Kidney tubule cell (primary cell): ENCODE measurements around the gene DRGX.
A peak's percentile ranks its signal among the peaks of the same experiment; 100 is the strongest.

Experiments
- DNase-seq: peaks from one replicate; pipeline ENCODE4 v3.0.0-alpha.2; 2018; ENCODE audit warnings: low spot score

DRGX gene

DNA sequence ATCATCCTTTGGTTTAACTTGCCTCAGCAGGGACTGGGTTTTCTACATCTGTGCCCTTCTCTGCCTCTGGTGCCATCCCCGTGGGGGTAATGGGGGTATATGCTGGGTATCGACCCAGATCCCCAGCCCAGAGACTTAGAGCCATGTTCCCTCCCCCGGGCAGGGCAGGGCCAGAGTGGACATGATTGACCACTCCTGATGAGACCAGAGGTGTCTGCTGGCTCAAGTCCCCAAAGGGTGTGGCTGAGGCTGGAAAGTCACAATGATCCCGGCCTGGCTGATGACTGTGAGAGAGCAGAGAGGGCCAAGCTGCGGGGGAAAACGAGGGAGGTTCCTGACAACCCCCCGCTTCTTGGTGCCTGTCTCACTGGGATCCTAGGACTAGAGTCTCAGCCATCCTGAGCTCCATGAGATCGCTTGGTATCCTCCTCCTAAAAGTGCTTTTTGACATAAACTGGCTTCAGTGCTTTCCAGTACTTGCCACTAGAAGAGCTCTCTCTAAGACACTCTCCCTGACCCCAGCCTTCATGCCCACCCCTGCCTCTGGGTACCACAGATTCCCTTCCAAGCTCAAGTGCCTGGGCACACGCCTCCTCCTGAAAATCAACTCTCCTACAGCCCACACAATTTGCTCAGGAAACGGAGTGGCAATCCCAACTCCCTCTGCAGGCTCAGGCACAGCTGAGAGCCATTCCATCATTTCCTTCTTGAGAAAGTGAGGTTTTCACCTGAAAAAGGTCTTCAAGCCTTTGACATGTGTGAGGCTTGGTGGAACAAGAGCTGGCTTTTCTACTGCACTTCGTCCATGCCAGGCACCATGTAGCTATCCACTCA lies 33.9 kb downstream of the DRGX start:
- DNase-seq, result no peak

DNA sequence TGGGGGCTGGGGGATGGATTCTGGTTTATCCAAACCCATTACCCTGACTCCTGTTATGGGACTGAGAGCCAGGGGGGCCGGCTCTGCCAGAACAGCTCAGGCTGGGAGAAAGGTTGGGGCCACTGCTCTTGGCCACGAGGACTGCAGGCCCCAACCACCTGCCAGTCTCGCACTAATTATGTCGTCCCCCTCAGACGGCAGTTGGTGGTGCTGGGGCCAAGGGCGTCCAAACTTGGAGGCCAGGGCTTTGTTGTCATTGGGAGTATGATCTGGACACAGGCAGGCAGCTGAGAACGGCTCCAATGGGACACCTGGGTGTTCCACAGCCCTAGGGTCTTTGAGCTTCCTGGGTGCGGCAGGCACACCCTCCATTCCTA lies 34.7 kb downstream of the DRGX start:
- DNase-seq, result no peak

DNA sequence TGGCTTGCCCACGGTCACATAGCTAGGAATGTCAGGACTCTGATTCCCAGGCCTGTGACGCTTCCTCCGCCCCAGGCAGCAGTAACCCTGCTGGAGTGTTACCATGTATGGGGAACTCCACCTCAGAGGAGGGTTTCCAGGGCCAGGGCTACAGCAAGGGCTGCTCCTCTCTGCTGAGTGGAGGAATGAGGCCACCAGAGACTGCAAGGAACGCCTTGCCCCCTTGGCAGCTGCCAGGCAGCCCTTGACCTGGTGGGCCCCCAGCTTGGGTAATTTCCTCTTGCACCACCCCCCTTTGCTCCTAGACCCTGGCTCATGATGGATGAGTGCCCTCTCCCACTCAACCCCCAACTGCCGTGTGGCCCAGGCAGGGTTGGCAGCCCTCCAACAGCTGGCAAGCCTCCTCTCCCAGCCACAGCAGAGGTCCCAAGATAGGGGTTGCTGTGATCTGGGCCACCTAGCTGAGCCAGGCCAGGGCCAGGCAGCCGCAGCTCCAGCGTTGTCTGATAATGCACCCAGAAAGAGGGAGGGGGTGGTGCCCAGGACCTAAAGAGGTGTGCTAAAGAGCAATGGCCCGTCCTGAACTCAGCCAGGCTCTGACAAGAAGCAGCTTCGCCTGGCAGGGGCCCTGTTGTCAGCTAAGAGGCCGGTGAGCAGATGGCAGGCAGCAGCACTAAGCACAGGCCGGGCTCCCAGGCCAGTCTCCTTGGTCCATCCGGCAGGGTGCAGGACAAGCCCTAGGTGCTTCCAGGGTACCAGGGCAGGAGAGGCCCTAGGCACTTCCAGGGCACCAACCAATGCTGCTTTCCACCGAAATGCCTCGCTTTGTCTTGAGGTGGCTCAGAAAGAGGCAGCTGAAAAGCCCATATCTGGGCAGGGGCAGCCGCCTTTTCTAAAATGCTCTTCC lies 35.4 kb downstream of the DRGX start:
- no peak for DNase-seq

DNA sequence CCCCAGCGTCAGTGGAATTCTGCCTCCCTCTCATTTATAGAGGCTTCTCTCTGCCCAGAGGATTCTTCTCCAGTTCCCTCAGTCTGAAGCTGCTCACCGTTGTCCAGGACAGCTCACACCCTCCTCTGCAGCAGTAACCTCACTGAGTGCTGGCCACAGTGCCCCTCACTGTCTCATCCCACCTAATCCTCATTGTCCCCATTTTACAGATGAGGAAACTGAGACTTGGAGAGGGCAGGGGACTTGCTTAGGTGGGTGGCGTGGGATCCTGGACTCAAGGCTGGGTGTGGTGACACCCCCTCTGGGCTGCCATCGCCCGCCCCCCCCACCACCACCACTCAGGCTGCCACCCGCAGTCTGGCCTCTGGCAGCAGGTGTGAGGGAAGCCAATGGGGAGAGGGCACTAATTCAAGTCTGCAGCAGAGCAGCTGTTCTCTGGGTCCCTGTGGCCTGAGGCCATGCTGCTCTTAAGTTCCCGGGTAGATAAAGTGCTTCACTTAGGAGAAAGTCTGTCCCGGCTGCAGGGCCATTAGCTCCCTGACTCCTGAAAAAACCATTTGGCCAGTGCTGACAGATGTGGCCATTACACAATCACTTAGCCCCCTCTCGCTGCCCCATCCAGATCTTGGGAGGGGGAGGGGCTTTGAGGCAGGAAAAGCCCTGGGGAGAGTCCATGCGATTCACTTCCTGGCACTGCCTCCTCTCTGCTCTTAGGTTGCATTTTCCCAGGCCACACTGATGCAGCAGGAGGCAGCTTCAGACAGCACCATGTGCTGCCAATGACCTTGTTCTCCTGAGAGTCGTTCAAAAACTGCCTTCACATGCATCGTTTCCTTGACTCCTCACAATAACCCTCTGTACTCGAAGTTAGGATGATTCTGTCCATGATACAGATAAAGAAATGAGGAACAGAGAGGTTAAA lies 36.3 kb downstream of the DRGX start:
- DNase-seq, result peak; percentile 5

DNA sequence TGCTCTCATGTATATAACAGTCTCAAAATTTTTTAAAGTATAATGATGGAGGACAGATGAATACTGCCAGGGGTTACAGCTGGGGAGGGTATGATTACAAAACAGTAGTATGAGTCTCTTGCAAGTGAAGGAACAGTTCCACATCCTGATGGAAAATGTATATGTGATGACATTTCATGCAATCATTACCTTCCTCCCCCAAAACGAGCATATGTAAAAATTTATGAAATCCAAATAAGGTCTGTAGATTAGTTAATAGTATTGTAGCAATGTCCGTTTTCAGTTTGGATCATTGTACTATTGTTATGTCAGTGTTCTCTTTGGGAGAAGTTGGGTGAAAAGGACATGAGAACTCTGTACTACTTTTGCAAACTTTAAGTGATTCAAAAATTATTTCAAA lies 38.0 kb downstream of the DRGX start:
- DNase-seq, result no peak

DNA sequence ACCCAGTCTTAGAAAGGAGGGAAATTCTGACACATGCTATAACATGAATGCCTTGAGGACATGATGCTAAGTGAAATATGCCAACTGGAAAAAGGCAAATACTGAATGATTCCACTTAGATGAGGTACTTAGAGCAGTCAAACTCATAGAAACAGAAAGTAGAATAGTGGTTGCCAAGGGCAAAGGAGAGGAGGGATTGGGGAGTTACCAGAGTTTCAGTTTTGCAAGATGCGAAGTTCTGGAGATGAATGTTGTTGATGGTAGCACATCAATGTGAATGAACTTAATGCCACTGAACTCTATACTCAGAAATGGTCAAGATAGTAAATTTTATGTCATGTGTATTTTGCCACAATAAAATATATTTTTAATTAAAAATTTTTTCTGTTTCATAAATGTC lies 38.9 kb downstream of the DRGX start:
- no peak for DNase-seq

DNA sequence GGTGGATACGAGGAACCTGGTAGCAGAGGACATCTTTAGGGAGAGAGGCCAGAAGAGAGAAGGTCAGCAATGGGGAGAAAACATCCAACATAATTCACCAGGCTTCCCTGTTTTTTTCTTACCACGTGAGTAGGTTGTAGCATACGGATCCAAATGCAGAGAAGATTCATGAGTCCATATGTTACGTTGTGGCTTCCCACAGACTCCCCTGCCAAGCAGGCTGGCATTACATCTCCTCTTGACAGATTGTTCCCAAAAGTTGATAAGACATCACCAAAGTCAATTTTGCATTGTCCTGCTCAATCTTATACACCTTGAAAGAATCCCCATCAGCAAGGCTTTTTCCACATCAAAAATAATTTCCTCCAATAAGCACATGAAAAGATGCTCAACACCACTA lies 39.7 kb downstream of the DRGX start:
- no peak for DNase-seq

DNA sequence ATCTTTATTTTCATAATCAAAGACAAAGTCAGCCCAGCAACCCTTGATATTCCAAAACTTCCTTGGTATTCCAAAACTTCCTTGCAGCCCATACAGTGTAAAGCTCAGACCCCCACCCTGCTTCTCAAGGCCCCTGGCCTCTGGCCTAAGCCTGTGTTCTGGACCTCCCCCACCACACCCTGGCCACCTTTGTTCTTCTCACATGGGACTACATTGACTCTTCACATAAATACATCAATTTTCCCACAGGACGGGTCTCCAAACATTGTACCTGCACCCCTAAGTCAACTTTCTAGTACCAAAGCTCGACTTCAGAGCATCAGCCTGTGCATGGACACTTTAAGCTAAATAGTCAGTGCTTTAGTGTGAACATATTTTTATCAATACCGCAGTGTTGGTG lies 40.7 kb downstream of the DRGX start:
- no peak for DNase-seq

DNA sequence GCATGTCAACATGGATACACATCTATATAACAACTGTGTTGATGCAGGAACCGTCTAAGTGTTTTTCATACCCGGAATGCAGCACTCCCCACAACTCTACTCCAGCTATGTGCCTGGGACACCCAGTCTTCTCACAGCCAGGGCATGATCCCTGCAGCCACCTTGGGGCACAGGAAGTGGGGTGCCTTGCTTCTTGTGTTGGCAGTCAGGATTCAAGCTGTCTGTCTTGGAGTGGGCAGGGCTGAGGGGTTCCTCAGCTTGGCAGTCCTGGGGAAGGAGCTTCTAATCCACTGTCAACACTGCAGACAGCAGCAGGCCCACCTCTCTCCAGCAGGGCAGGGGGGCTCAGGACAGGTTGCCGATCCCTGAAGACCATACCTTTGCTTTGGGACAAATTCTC lies 41.3 kb downstream of the DRGX start:
- no peak for DNase-seq

DNA sequence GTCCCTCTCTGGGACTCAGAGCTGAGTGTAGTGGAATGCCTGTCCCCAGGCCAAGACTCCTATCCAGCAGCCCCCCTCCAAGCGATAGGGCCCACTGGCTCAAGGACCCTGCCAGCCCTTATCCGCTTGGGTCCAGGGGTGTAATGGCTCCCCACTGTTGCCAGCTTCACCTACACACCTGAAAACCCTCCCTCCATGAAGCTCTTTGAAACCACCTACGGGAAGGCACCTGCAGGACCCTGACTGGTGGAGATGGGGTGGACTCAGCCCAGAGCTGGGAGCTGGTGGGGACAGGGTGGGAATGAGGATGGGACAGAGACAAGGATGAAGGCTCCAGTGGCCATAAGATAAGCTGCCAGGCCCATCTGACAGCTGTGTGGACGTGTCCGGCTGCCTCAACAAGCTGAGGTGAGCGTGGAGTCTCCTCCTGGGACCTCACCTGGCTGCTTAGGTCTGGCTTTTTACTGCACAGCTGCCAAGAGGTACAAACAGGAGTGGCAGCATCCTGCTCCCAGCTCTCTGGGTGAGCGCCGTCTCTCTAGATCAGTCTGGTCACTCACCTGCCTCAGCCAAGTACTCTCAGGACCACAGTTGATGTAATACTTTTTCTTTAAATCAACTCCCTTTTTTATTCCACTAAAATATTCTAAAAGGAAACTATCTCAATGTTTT lies 41.9 kb downstream of the DRGX start:
- no peak for DNase-seq

DNA sequence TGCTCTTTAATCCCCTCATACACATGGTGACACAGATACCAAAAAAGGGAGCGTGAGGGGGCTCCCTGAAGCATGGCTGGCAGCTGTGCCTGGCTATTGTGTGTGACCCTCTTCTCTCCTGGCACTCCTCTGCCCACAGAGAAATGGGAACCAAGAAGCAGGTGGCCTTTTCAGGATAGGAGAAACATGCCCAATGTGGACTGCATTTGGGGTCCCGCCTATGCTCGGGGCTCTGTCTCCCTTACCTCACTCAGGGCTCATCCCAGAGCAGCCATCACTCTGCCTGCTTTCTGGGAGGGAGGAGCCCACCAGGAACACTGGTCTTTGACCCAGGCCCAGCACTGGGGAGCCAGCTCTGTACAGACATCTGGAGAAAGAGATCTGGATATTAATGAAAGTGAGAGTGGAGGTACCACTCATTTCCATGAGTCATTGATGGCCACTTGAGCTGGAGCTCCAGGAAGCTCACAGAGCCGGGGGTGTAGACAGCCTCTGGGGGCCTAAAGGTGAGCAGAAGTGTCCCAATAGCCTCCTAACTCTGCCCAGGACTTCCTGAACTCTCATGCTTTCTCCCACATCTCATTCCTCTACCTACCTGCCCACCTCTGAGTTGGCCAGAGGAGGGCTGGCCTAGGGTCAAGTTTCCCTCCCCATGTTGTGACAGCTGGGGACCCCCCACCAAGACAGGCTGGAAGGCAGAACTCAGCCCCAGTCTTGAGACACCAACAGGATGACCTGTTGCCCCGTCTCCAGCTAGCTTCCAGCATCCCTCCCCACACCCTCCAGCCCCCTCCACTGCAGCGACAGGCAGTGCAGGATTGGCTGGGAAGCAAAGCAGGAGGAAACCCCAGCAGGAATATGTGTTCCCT lies 42.6 kb downstream of the DRGX start:
- no peak for DNase-seq

DNA sequence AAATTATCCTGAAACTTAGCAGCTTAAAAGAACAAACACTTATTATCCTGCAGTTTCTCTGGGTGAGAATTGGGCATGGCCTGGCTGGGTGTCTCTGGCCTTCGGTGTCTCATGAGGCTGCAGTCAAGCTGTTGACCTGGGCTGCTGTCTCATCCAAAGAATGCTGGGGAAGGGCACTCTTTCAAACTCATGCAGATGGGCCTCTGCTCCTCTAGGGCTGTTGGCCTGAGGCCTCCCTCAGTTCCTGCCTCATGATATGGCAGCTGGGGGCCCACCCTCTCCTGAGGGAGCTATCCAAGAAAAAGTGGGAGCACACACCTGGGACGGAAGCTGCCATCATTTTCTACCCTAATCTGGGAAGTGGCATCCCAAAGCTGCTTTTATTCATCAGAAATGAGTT lies 43.6 kb downstream of the DRGX start:
- no peak for DNase-seq

DNA sequence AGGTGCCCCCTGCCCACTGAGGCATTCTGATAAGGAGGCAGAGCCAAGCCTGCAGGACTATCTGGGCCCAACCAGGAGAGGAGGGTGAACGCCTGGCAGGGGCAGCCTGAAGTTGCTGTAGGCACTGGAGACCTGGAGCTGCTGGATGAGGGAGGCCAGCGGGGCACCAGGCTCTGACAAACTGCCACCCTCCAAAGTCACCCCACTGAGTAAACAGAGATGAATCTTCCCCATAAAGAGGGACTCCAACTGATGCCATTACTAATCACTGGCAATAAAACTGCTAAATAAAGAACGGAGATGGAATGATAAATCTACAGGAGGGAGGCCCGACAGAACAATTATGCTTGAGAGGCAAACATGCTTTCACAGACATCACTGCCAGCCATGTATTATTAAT lies 44.2 kb downstream of the DRGX start:
- no peak for DNase-seq

DNA sequence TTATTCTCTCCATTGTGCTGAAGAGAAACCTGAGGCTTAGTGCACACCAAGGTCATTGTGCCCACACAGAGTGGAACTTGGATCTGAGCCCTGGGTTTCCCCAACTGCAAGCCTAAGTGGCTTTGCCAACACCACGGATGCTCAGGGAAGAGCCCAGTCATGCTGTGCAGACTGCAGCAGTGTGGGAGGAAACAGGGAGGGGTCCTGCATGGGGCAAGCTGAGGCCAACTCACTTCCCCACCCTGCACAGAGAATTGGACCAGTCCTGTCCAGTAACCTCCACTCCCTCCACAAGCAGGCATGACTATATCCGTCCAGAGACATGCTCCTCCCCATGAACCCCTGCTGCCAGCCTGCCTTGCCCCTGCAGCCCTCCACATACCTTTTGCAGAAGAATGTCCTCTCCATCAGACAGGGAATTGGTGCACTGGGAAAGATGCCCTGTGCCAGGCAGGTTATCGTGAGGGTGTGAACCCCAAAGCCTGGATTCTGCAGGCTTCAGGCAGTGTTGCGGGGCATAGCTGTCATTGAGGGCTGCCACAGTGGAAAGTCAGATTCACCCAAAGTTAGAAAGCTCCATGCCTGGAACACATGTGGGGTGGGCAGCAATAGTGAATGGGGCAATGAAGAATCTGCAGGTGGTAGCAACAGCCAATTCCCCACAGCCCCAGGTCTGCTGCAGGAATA lies 44.9 kb downstream of the DRGX start:
- DNase-seq, result no peak

DNA sequence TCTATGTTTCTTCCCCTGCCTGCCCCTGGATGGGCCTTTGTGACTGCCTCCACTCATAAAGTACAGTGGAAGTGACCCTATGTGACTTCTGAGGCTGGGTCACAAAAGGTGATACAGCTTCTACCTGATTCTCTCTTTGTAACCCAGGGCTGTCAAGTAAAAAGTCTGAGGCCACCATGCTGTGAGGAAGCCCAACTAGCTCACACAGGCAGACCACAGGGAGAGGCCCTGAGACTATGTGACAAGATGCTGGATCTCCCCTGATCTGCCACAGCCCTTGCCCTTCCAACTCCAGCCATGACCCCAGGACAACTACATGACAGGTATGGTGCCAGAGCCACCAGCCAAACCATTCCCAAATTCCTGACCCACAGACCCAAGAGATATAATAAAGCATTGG lies 45.8 kb downstream of the DRGX start:
- no peak for DNase-seq

DNA sequence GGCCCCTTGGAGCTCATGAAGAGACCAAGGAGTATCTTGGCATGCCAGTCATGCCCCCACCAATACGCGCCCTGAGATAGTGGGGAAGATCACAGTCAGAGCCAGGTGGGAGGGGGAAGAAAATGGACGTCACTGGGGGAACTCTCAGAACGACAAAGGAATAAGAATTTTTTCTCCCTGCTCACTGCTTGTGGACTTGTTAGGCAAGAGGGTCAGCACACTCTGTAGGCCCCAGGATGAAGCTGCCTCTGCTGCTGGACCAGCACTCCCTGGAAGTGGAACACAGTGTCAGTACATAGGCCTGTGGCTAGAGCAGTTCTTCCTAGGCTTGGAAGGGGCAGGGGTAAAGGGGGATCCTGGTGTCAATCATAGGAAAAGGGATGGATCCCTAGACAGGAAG lies 46.5 kb downstream of the DRGX start:
- no peak for DNase-seq

DNA sequence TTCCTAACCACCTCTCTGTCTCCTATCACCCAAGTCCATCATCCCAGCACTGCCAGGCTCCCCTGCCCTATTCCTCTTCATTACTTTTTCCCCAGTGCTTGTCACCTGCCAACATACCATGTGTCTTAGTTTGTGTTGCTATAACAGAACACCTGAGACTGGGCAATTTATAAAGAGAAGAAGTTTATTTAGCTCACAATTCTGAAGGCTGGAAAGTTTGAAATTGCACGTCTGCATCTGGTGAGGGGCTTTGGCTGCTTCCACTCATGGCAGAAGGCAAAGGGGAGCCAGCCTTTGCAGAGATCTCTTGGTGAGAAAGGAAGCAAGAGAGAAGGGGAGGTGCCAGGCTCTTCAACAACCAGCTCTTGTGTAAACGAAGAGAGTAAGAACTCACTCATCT lies 47.3 kb downstream of the DRGX start:
- no peak for DNase-seq

DNA sequence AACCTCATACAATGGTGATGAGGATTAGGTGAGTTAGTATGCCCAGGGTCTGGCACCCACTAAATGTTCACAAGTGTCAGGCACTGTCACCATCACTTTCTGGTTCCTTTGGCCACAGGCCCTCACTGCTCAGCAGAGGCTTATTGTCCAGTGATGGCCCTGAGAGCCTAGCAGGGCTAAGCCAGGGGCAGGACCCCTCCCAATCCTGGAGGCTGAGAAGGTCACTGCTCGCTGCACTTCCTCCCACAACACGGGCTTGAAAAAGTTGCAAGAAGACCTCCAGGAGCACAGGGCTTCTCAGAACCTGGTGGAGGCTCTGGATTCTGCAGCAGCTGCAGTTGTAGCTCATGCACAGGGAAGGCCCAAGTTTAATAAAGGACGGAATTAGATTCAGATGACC lies 48.1 kb downstream of the DRGX start:
- no peak for DNase-seq

DNA sequence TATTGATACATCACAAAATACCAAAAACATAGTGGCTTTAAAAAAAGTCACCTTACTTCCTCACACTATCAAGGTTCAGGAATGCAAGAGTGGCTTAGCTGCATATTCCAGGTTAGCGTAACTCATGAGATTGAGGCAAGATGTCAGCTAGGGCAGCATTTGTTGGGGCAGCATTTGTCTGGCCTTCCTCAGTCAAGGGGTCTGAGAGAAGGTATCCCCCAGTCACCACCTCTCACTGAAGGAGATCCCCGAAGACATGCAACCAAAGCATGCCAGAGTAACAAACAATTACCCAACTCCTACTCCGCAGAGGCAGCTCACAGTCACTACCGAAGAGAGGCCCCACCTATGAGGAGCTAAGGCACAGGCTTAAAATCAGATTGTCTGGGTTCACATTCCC lies 48.5 kb downstream of the DRGX start:
- DNase-seq, result no peak

DNA sequence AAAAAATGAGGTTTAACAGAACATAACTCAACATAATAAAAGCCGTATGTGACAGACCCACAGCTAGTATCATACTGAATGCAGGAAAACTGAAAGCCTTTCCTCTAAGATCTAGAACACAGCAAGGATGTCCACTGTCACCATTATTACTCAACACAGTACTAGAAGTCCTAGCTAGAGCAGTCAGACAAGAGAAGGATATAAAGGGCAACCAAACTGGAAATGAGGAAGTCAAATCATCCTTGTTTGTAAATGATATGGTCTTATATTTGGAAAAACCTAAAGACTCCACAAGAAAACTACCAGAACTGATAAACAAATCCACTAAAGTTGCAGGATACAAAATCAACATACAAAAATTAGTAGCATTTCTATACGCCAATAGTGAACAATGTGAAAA lies 51.0 kb downstream of the DRGX start:
- no peak for DNase-seq
